Measurements from ENCODE around the gene AP3M1. TPM values are rescaled to one million over a fixed set of nuclear protein-coding genes. Genes with fewer than 3 reads are reported as not detected.

The AP3M1 gene
- polyA plus RNA-seq, 4 donors, result 9.7 to 40.8 (median 13.8) TPM

DNA sequence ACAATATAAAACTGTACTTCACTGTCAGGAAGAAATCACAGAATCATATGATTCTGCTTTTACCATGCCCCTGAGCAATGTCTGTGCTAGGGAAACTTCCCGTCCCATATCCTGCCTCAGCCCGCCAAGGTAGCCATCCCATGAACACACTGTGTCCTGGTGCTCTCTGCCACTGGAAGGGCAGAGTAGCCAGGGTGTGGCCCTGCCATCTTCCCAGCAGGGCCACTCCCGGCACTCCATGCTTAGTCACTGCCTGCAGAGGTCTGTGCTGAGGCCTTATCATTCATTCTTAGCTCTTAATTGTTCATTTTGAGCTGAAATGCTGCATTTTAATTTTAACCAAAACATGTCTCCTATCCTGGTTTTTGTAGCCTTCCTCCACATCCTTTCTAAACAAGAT is 31.8 kb downstream of the AP3M1 start:
- H3K27me3 ChIP-seq (ENCODE audit: control insufficient read depth in 3 of 3, insufficient read depth in 3 of 3, low read length in 3 of 3), result no peaks in the 10 kb centered on the region
- DNase-seq (peak in 1 of 2 donors; percentile 44), FAIRE-seq (no peak)
- peak overlapping the region in 1 of 3 donors; percentile 7 for H3K27ac ChIP-seq (ENCODE audit: low read depth in 1 of 3, low read length in 2 of 3)
- H3K9me3 ChIP-seq (ENCODE audit: control insufficient read depth in 2 of 2, insufficient read depth in 1 of 2, low read depth in 1 of 2, low read length in 1 of 2), result no peaks in the 10 kb centered on the region
- H3K4me3 ChIP-seq (ENCODE audit: low read depth in 1 of 3, low read length in 3 of 3), result no peak overlapping the region
- no peaks in the 10 kb centered on the region for H3K4me1 ChIP-seq (ENCODE audit: control insufficient read depth in 3 of 3, insufficient read depth in 2 of 3, low read depth in 1 of 3, low read length in 2 of 3)
- peaks cover 21 to 42% (median 37%) of the 10 kb centered on the region in 3 donors for H3K36me3 ChIP-seq (ENCODE audit: control insufficient read depth in 3 of 3, insufficient read depth in 2 of 3, low read depth in 1 of 3, low read length in 3 of 3)
- 80 to 84% (median 82%) methylated on average over 3 of the region's 3 CpGs for WGBS, 3 donors

DNA sequence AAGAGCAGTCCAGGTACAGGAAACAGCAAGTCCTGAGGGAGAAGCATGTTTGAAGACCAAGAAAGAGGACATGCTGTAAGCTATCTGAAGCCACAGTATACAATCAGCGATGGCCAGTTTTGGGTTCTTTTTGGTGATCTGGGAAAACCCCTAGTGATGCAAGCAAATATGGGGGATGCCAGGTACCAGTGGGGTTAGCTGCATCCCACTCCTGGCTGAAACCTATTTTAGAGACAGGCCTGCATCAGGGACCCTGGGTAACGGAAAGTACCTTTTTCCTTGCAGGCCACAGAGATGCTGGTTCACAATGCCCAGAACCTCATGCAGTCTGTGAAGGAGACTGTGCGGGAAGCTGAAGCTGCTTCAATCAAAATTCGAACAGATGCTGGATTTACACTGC is 32.9 kb downstream of the AP3M1 start:
- H3K27ac ChIP-seq (ENCODE audit: low read depth in 1 of 3, low read length in 2 of 3), result no peak overlapping the region
- H3K27me3 ChIP-seq (ENCODE audit: control insufficient read depth in 3 of 3, insufficient read depth in 3 of 3, low read length in 3 of 3), result no peaks in the 10 kb centered on the region
- H3K4me3 ChIP-seq (ENCODE audit: low read depth in 1 of 3, low read length in 3 of 3), result no peak overlapping the region
- H3K36me3 ChIP-seq (ENCODE audit: control insufficient read depth in 3 of 3, insufficient read depth in 2 of 3, low read depth in 1 of 3, low read length in 3 of 3), result peaks cover 22 to 45% (median 34%) of the 10 kb centered on the region in 3 donors
- H3K9me3 ChIP-seq (ENCODE audit: control insufficient read depth in 2 of 2, insufficient read depth in 1 of 2, low read depth in 1 of 2, low read length in 1 of 2), result no peaks in the 10 kb centered on the region
- no peaks in the 10 kb centered on the region for H3K4me1 ChIP-seq (ENCODE audit: control insufficient read depth in 3 of 3, insufficient read depth in 2 of 3, low read depth in 1 of 3, low read length in 2 of 3)
- FAIRE-seq (no peak), DNase-seq (no peak)
- 92 to 96% (median 92%) methylated on average over 4 of the region's 4 CpGs for WGBS, 3 donors

GRCh38 chr10:74114041-74114448 is 36.6 kb downstream of the AP3M1 start:
- no peaks in the 10 kb centered on the region for H3K4me1 ChIP-seq (ENCODE audit: control insufficient read depth in 3 of 3, insufficient read depth in 2 of 3, low read depth in 1 of 3, low read length in 2 of 3)
- peaks cover 25 to 71% (median 34%) of the 10 kb centered on the region in 3 donors for H3K36me3 ChIP-seq (ENCODE audit: control insufficient read depth in 3 of 3, insufficient read depth in 2 of 3, low read depth in 1 of 3, low read length in 3 of 3)
- no peak overlapping the region for H3K4me3 ChIP-seq (ENCODE audit: low read depth in 1 of 3, low read length in 3 of 3)
- no peaks in the 10 kb centered on the region for H3K27me3 ChIP-seq (ENCODE audit: control insufficient read depth in 3 of 3, insufficient read depth in 3 of 3, low read length in 3 of 3)
- no peaks in the 10 kb centered on the region for H3K9me3 ChIP-seq (ENCODE audit: control insufficient read depth in 2 of 2, insufficient read depth in 1 of 2, low read depth in 1 of 2, low read length in 1 of 2)
- WGBS, 3 donors, result 85 to 88% (median 88%) methylated on average over 12 of the region's 12 CpGs
- DNase-seq, result no peak
- FAIRE-seq, result no peak
- no peak overlapping the region for H3K27ac ChIP-seq (ENCODE audit: low read depth in 1 of 3, low read length in 2 of 3)

- WGBS, 3 donors, result 40 to 74% (median 56%) methylated on average over 1 of the region's 1 CpG
- H3K4me3 ChIP-seq (ENCODE audit: low read depth in 1 of 3, low read length in 3 of 3), result no peak overlapping the region
- no peak overlapping the region for H3K27ac ChIP-seq (ENCODE audit: low read depth in 1 of 3, low read length in 2 of 3)
- H3K27me3 ChIP-seq (ENCODE audit: control insufficient read depth in 3 of 3, insufficient read depth in 3 of 3, low read length in 3 of 3), result no peaks in the 10 kb centered on the region
- no peaks in the 10 kb centered on the region for H3K9me3 ChIP-seq (ENCODE audit: control insufficient read depth in 2 of 2, insufficient read depth in 1 of 2, low read depth in 1 of 2, low read length in 1 of 2)
- FAIRE-seq (no peak), DNase-seq (no peak)
- H3K4me1 ChIP-seq (ENCODE audit: control insufficient read depth in 3 of 3, insufficient read depth in 2 of 3, low read depth in 1 of 3, low read length in 2 of 3), result no peaks in the 10 kb centered on the region
- peaks cover 25 to 70% (median 34%) of the 10 kb centered on the region in 3 donors for H3K36me3 ChIP-seq (ENCODE audit: control insufficient read depth in 3 of 3, insufficient read depth in 2 of 3, low read depth in 1 of 3, low read length in 3 of 3)
These were observed 37.1 kb downstream of the AP3M1 start for GRCh38 chr10:74113546-74113945.

DNA sequence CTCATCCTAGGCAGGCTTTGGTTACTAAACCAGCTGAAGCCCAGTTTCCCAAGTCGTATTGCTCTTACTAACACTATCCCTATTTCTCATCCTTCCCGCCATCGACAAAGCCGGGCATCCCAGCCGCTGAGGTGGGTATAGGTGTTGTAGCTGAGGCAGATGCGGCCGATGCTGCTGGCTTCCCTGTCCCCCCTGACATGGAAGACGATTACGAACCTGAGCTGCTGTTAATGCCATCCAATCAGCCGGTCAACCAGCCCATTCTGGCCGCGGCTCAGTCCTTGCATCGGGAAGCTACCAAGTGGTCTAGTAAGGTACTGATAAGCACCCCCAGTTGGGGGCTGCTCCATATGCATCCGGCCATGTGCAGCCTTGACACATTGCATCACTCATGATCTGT is 38.8 kb downstream of the AP3M1 start:
- Histone ChIP-seq H3K4me3 (ENCODE audit: low read depth in 1 of 3, low read length in 3 of 3) (no peak overlapping the region), H3K27me3 (ENCODE audit: control insufficient read depth in 3 of 3, insufficient read depth in 3 of 3, low read length in 3 of 3) (no peaks in the 10 kb centered on the region), H3K9me3 (ENCODE audit: control insufficient read depth in 2 of 2, insufficient read depth in 1 of 2, low read depth in 1 of 2, low read length in 1 of 2) (no peaks in the 10 kb centered on the region), H3K4me1 (ENCODE audit: control insufficient read depth in 3 of 3, insufficient read depth in 2 of 3, low read depth in 1 of 3, low read length in 2 of 3) (no peaks in the 10 kb centered on the region), H3K36me3 (ENCODE audit: control insufficient read depth in 3 of 3, insufficient read depth in 2 of 3, low read depth in 1 of 3, low read length in 3 of 3) (peaks cover 25 to 63% (median 32%) of the 10 kb centered on the region in 3 donors), H3K27ac (ENCODE audit: low read depth in 1 of 3, low read length in 2 of 3) (no peak overlapping the region)
- FAIRE-seq (no peak), DNase-seq (no peak)
- WGBS, 3 donors, result 97 to 98% (median 98%) methylated on average over 14 of the region's 14 CpGs

DNA sequence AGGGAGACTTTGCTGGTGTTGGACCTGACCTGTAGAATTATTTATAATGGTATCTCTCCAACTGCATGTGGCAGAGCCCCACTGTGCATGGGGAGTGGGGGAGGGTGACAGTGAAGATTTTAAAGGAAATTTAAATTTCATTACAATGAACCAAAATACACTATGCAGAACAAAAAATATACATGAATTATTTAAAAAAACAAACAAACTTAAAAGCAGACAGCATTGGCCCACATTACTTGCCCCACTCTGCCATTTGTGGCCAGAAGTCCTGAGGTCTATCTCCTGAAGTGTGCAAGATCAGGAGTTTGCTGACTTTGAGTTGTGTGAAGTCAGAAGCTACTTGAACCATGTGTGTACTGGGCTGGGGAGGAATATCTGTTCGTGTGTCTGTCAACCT is 40.5 kb downstream of the AP3M1 start:
- H3K4me1 ChIP-seq (ENCODE audit: control insufficient read depth in 3 of 3, insufficient read depth in 2 of 3, low read depth in 1 of 3, low read length in 2 of 3), result no peaks in the 10 kb centered on the region
- WGBS, 3 donors, result 89 to 95% (median 89%) methylated on average over 1 of the region's 1 CpG
- no peaks in the 10 kb centered on the region for H3K9me3 ChIP-seq (ENCODE audit: control insufficient read depth in 2 of 2, insufficient read depth in 1 of 2, low read depth in 1 of 2, low read length in 1 of 2)
- DNase-seq (no peak), FAIRE-seq (no peak)
- peaks cover 21 to 67% (median 33%) of the 10 kb centered on the region in 3 donors for H3K36me3 ChIP-seq (ENCODE audit: control insufficient read depth in 3 of 3, insufficient read depth in 2 of 3, low read depth in 1 of 3, low read length in 3 of 3)
- no peak overlapping the region for H3K27ac ChIP-seq (ENCODE audit: low read depth in 1 of 3, low read length in 2 of 3)
- no peak overlapping the region for H3K4me3 ChIP-seq (ENCODE audit: low read depth in 1 of 3, low read length in 3 of 3)
- H3K27me3 ChIP-seq (ENCODE audit: control insufficient read depth in 3 of 3, insufficient read depth in 3 of 3, low read length in 3 of 3), result no peaks in the 10 kb centered on the region

DNA sequence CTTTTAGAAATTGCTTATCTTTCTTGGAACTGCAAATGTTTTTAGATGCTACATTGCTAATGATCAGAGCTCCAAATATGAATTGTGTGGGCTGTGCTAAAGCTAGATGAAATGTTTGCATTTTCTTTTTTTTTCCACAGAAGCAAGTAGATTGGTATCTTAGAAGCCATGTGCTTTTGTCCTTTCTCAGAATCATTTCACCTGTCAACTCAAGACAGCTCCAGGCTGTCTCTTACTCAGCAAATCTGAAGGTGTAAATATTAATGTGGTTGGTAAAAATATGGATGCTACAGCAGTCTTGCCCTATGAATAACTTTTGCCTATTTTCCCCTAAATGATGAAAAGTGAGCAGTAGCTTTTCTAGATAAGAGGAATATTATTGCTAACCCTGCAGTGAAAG is 41.2 kb downstream of the AP3M1 start:
- H3K27ac ChIP-seq (ENCODE audit: low read depth in 1 of 3, low read length in 2 of 3), result no peak overlapping the region
- no peaks in the 10 kb centered on the region for H3K9me3 ChIP-seq (ENCODE audit: control insufficient read depth in 2 of 2, insufficient read depth in 1 of 2, low read depth in 1 of 2, low read length in 1 of 2)
- no peaks in the 10 kb centered on the region for H3K4me1 ChIP-seq (ENCODE audit: control insufficient read depth in 3 of 3, insufficient read depth in 2 of 3, low read depth in 1 of 3, low read length in 2 of 3)
- H3K4me3 ChIP-seq (ENCODE audit: low read depth in 1 of 3, low read length in 3 of 3), result no peak overlapping the region
- DNase-seq, result no peak
- peaks cover 16 to 65% (median 34%) of the 10 kb centered on the region in 3 donors for H3K36me3 ChIP-seq (ENCODE audit: control insufficient read depth in 3 of 3, insufficient read depth in 2 of 3, low read depth in 1 of 3, low read length in 3 of 3)
- no peaks in the 10 kb centered on the region for H3K27me3 ChIP-seq (ENCODE audit: control insufficient read depth in 3 of 3, insufficient read depth in 3 of 3, low read length in 3 of 3)
- no peak for FAIRE-seq

- no peaks in the 10 kb centered on the region for H3K4me1 ChIP-seq (ENCODE audit: control insufficient read depth in 3 of 3, insufficient read depth in 2 of 3, low read depth in 1 of 3, low read length in 2 of 3)
- 84 to 88% (median 87%) methylated on average over 4 of the region's 4 CpGs for WGBS, 3 donors
- H3K36me3 ChIP-seq (ENCODE audit: control insufficient read depth in 3 of 3, insufficient read depth in 2 of 3, low read depth in 1 of 3, low read length in 3 of 3), result peaks cover 20 to 60% (median 28%) of the 10 kb centered on the region in 3 donors
- H3K27ac ChIP-seq (ENCODE audit: low read depth in 1 of 3, low read length in 2 of 3), result no peak overlapping the region
- FAIRE-seq, result no peak
- no peak overlapping the region for H3K4me3 ChIP-seq (ENCODE audit: low read depth in 1 of 3, low read length in 3 of 3)
- DNase-seq, result no peak
- no peaks in the 10 kb centered on the region for H3K9me3 ChIP-seq (ENCODE audit: control insufficient read depth in 2 of 2, insufficient read depth in 1 of 2, low read depth in 1 of 2, low read length in 1 of 2)
- H3K27me3 ChIP-seq (ENCODE audit: control insufficient read depth in 3 of 3, insufficient read depth in 3 of 3, low read length in 3 of 3), result no peaks in the 10 kb centered on the region
These were observed 43.2 kb downstream of the AP3M1 start for GRCh38 chr10:74107391-74107790.

- H3K36me3 ChIP-seq (ENCODE audit: control insufficient read depth in 3 of 3, insufficient read depth in 2 of 3, low read depth in 1 of 3, low read length in 3 of 3), result peaks cover 17 to 53% (median 17%) of the 10 kb centered on the region in 3 donors
- WGBS, 3 donors, result 87 to 94% (median 89%) methylated on average over 8 of the region's 8 CpGs
These were observed 45.6 kb downstream of the AP3M1 start for GRCh38 chr10:74104996-74105395.

More at GRCh38 chr10:74104996-74105395, 45.6 kb downstream of the AP3M1 start:
- H3K4me3 ChIP-seq (ENCODE audit: low read depth in 1 of 3, low read length in 3 of 3), result no peak overlapping the region
- H3K9me3 ChIP-seq (ENCODE audit: control insufficient read depth in 2 of 2, insufficient read depth in 1 of 2, low read depth in 1 of 2, low read length in 1 of 2), result no peaks in the 10 kb centered on the region
- DNase-seq (no peak), FAIRE-seq (no peak)
- H3K4me1 ChIP-seq (ENCODE audit: control insufficient read depth in 3 of 3, insufficient read depth in 2 of 3, low read depth in 1 of 3, low read length in 2 of 3), result no peaks in the 10 kb centered on the region
- H3K27ac ChIP-seq (ENCODE audit: low read depth in 1 of 3, low read length in 2 of 3), result no peak overlapping the region
- H3K27me3 ChIP-seq (ENCODE audit: control insufficient read depth in 3 of 3, insufficient read depth in 3 of 3, low read length in 3 of 3), result no peaks in the 10 kb centered on the region

Data from small intestine (tissue), 7 donors.